AG04450 (cell line): ENCODE results near the gene WIPF3. TPM values are rescaled to one million over a fixed set of nuclear protein-coding genes. Genes with fewer than 3 reads are reported as not detected.

Source experiments
- CTCF ChIA-PET: fragments of 300-600, 350-600 bp; formaldehyde crosslinking; extraction: SDS; loops from one replicate; lab custom pipeline; 2022; ENCODE audit warnings: antibody characterized with exemption, inconsistent platforms; lab: Charles Lee
- POLR2A ChIA-PET: fragments of 350-600 bp; formaldehyde crosslinking; extraction: SDS; loops from one replicate; lab custom pipeline; 2021; ENCODE audit warnings: antibody characterized with exemption, inconsistent platforms; lab: Yijun Ruan, JAX
- DNase-seq: peaks from one replicate; pipeline ENCODE4 v3.0.0-alpha.2; 2011; ENCODE audit warnings: low read depth, low spot score
- H3K27ac ChIP-seq: one replicate; pipeline ENCODE4 v1.5.1; 2012; ENCODE audit warnings: low read depth, low read length, control low read depth
- H3K27me3 ChIP-seq: one replicate; pipeline ENCODE4 v1.6.0; 2012; ENCODE audit warnings: low read length; ENCODE audit not compliant: control insufficient read depth, insufficient read depth
- H3K4me3 ChIP-seq: 2 replicates; pipeline ENCODE4 v1.5.1; 2011; ENCODE audit warnings: mild to moderate bottlenecking, low read depth, low read length, control low read depth
- H3K9me3 ChIP-seq: 2 replicates; pipeline ENCODE4 v1.5.1; 2012; ENCODE audit warnings: low read length; ENCODE audit not compliant: control insufficient read depth, insufficient read depth
- CTCF ChIP-seq: IDR thresholded peaks from 2 replicates; pipeline ENCODE4 v1.5.1; 2011; ENCODE audit warnings: low read depth, low read length, control low read depth, inconsistent platforms
- polyA plus RNA-seq: library from polyadenylated mRNA; depleted of rRNA; stranded (reverse); fragments of >200 nt; gene quantifications from 2 replicates; pipeline ENCODE4 v1.2.3, GENCODE V29; 2011

The WIPF3 gene
- polyA plus RNA-seq, 1 experiment, result not detected

GRCh38 chr7:29861884-29862283, 55.6 kb downstream of the WIPF3 start:
- CTCF ChIA-PET, result no interaction called here
- POLR2A ChIA-PET, result no interaction called here
- H3K4me3 ChIP-seq, result no peak overlapping the region
- TF ChIP-seq CTCF, result no peak
- no peak for DNase-seq
- H3K9me3 ChIP-seq, result no peaks in the 10 kb centered on the region
- no peak overlapping the region for H3K27ac ChIP-seq
- peaks cover 8% of the 10 kb centered on the region for H3K27me3 ChIP-seq

- DNase-seq, result no peak
- POLR2A ChIA-PET, result no interaction called here
Measured at GRCh38 chr7:29864656-29865055, 58.3 kb downstream of the WIPF3 start.

GRCh38 chr7:29865526-29865925, 59.2 kb downstream of the WIPF3 start:
- DNase-seq, result no peak
- no peak overlapping the region for H3K27ac ChIP-seq
- H3K27me3 ChIP-seq, result peaks cover 3% of the 10 kb centered on the region
- no peak overlapping the region for H3K4me3 ChIP-seq
- ChIA-PET CTCF (interaction anchor here (1.2 kb wide), 1 partner anchor 56 kb away, joined by 7 read pairs; no protein-coding TSS in a partner anchor), POLR2A (no interaction called here)
- H3K9me3 ChIP-seq, result no peaks in the 10 kb centered on the region
- no peak for TF ChIP-seq CTCF

More at GRCh38 chr7:29864656-29865055, 58.3 kb downstream of the WIPF3 start:
- Histone ChIP-seq H3K27ac (no peak overlapping the region), H3K4me3 (no peak overlapping the region), H3K9me3 (no peaks in the 10 kb centered on the region), H3K27me3 (peaks cover 3% of the 10 kb centered on the region)
- no peak for TF ChIP-seq CTCF
- CTCF ChIA-PET, result interaction anchor here (1.2 kb wide), 1 partner anchor 57 kb away, joined by 7 read pairs; no protein-coding TSS in a partner anchor

GRCh38 chr7:29866490-29866930, 60.2 kb downstream of the WIPF3 start:
- Histone ChIP-seq H3K4me3 (no peak overlapping the region), H3K9me3 (no peaks in the 10 kb centered on the region), H3K27ac (no peak overlapping the region), H3K27me3 (peaks cover 3% of the 10 kb centered on the region)
- CTCF ChIA-PET, result no interaction called here
- no peak for DNase-seq
- POLR2A ChIA-PET, result no interaction called here
- TF ChIP-seq CTCF, result no peak

GRCh38 chr7:29871787-29872398, 65.6 kb downstream of the WIPF3 start:
- ChIA-PET POLR2A (no interaction called here), CTCF (interaction anchor here (2.0 kb wide), 1 partner anchor 191 kb away, joined by 8 read pairs; no protein-coding TSS in a partner anchor)
- H3K9me3 ChIP-seq, result no peaks in the 10 kb centered on the region
- H3K27ac ChIP-seq, result no peak overlapping the region
- DNase-seq, result no peak
- no peak overlapping the region for H3K4me3 ChIP-seq
- peaks cover 6% of the 10 kb centered on the region for H3K27me3 ChIP-seq
- no peak for TF ChIP-seq CTCF
